Fibroblast of skin of abdomen (primary cell): ENCODE results near the gene F9.

Source experiments
- DNase-seq: peaks from one replicate; pipeline ENCODE4 v3.0.0-alpha.2; 2013

The F9 gene

GRCh38 chrX:139600105-139600504 lies 69.6 kb downstream of the F9 start:
- no peak for DNase-seq
